CD14-positive monocyte (primary cell): Measurements from ENCODE around the gene BRD2. TPM values are rescaled to one million over a fixed set of nuclear protein-coding genes. Genes with fewer than 3 reads are reported as not detected.
"Not testable (repeated sequence)": the region's sequence is repeated elsewhere in the genome, so short reads cannot be mapped to it uniquely, and the experiment has no call there.

Source experiments
- DNase-seq, 3 donors: peaks; one replicate each; pipeline ENCODE4 v3.0.0-alpha.2; 2011 to 2022
- H2AFZ ChIP-seq: 2 replicates; pipeline ENCODE4 v1.6.0; 2012; ENCODE audit warnings: mild to moderate bottlenecking, low read depth, low read length, inconsistent platforms; ENCODE audit not compliant: insufficient read depth, poor library complexity, severe bottlenecking
- H3K27ac ChIP-seq, 2 donors: 1 replicate in 1 of 2; 2 replicates in 1 of 2; pipeline ENCODE4 v1.5.1; 2012 to 2013; ENCODE audit warnings: low read length in 2 of 2, control low read depth in 1 of 2, inconsistent platforms in 1 of 2, low read depth in 1 of 2, mild to moderate bottlenecking in 1 of 2
- H3K27me3 ChIP-seq, 2 donors: one replicate each; pipeline versions ENCODE4 v1.6.0 to v1.6.1; 2011 to 2013; ENCODE audit warnings: low read length in 2 of 2; ENCODE audit not compliant: control insufficient read depth in 2 of 2, insufficient read depth in 2 of 2
- H3K36me3 ChIP-seq, 2 donors: replicated peaks in 1 of 2; 1 replicate in 1 of 2; 2 replicates in 1 of 2; pipeline versions ENCODE4 v1.5.1 to v1.6.1; 2012 to 2013; ENCODE audit warnings: low read length in 2 of 2, control low read depth in 1 of 2, inconsistent platforms in 1 of 2, mild to moderate bottlenecking in 1 of 2; ENCODE audit not compliant: insufficient read depth in 2 of 2, control insufficient read depth in 1 of 2
- H3K4me1 ChIP-seq, 2 donors: 1 replicate in 1 of 2; 2 replicates in 1 of 2; pipeline versions ENCODE4 v1.5.1 to v1.6.1; 2012 to 2013; ENCODE audit warnings: low read length in 2 of 2, control low read depth in 1 of 2, inconsistent platforms in 1 of 2, mild to moderate bottlenecking in 1 of 2, moderate library complexity in 1 of 2; ENCODE audit not compliant: insufficient read depth in 2 of 2, control insufficient read depth in 1 of 2
- H3K4me2 ChIP-seq: replicated peaks from 2 replicates; pipeline ENCODE3; 2012; ENCODE audit warnings: low read length, moderate library complexity, mild to moderate bottlenecking; ENCODE audit not compliant: poor library complexity, severe bottlenecking; ENCODE audit errors: extremely low read depth
- H3K4me3 ChIP-seq, 3 experiments: fragments of 200-600 bp in 1 of 3; sonication (generic) in 1 of 3; replicated peaks in 1 of 3; 1 replicate in 2 of 3; 2 replicates in 1 of 3; pipeline ENCODE4 v1.5.1; 2011 to 2013; ENCODE audit warnings: low read length in 3 of 3, mild to moderate bottlenecking in 3 of 3, control low read depth in 2 of 3, low read depth in 2 of 3, inconsistent platforms in 1 of 3, moderate library complexity in 1 of 3
- H3K79me2 ChIP-seq: 2 replicates; pipeline ENCODE4 v1.6.0; 2012; ENCODE audit warnings: mild to moderate bottlenecking, control low read depth, inconsistent platforms, low read length, moderate library complexity; ENCODE audit not compliant: insufficient read depth
- H3K9ac ChIP-seq: 2 replicates; pipeline ENCODE4 v1.6.0; 2017; ENCODE audit warnings: low read length, mild to moderate bottlenecking; ENCODE audit not compliant: insufficient read depth, poor library complexity, severe bottlenecking
- H3K9me3 ChIP-seq, 2 donors: replicated peaks in 1 of 2; 1 replicate in 1 of 2; 2 replicates in 1 of 2; pipeline versions ENCODE4 v1.5.1 to v1.6.1; 2012 to 2013; ENCODE audit warnings: low read length in 2 of 2, control low read depth in 1 of 2; ENCODE audit not compliant: control insufficient read depth in 1 of 2, insufficient read depth in 1 of 2
- H4K20me1 ChIP-seq: 2 replicates; pipeline ENCODE4 v1.6.0; 2012; ENCODE audit warnings: mild to moderate bottlenecking, low read length, control low read depth, moderate library complexity; ENCODE audit not compliant: insufficient read depth
- H3K27ac Mint-ChIP-seq, 7 donors: one replicate each; pipeline ENCODE4 v1.8.0; 2020; ENCODE audit warnings: mild to moderate bottlenecking in 7 of 7, mixed read lengths in 7 of 7, moderate library complexity in 6 of 7, inconsistent platforms in 2 of 7
- H3K27me3 Mint-ChIP-seq, 3 donors: one replicate each; pipeline ENCODE4 v1.8.0; 2021 to 2022; ENCODE audit warnings: low read depth in 3 of 3, mild to moderate bottlenecking in 3 of 3, mixed read lengths in 3 of 3, moderate library complexity in 3 of 3, inconsistent platforms in 1 of 3
- H3K36me3 Mint-ChIP-seq, 2 donors: one replicate each; pipeline ENCODE4 v1.8.0; 2020; ENCODE audit warnings: mixed read lengths in 2 of 2, inconsistent platforms in 1 of 2, mild to moderate bottlenecking in 1 of 2
- H3K4me1 Mint-ChIP-seq: one replicate; pipeline ENCODE4 v1.8.0; 2020; ENCODE audit warnings: mild to moderate bottlenecking, mixed read lengths
- H3K4me3 Mint-ChIP-seq, 2 donors: one replicate each; pipeline ENCODE4 v1.8.0; 2020; ENCODE audit warnings: mild to moderate bottlenecking in 2 of 2, mixed read lengths in 2 of 2, moderate library complexity in 1 of 2
- H3K9me3 Mint-ChIP-seq, 7 donors: one replicate each; pipeline ENCODE4 v1.8.0; 2020 to 2022; ENCODE audit warnings: mixed read lengths in 7 of 7, mild to moderate bottlenecking in 6 of 7, moderate library complexity in 6 of 7, inconsistent platforms in 2 of 7
- WGBS: methylation state at CpG from one replicate; pipeline ENCODE4 v1.1.5; 2013; ENCODE audit warnings: missing lambda C conversion rate; ENCODE audit not compliant: insufficient coverage; 5-methylcytosine and 5-hydroxymethylcytosine counted together
- intact Hi-C, 2 donors: fragments of 100-400 bp; cut with micrococcal nuclease; formaldehyde crosslinking; loops; one replicate each; pipeline versions ENCODE4 v1.15.0 to v1.15.1; 2023
- polyA plus RNA-seq, 3 donors: library from polyadenylated mRNA; depleted of rRNA in 1 of 3; unstranded in 2 of 3; stranded (reverse) in 1 of 3; fragments of 300-500 nt in 2 of 3; fragments of >200 nt in 1 of 3; fragmentation: Illumina TruSeq in 2 of 3; gene quantifications; 1 replicate in 2 of 3; 2 replicates in 1 of 3; pipeline ENCODE4 v1.2.3, GENCODE V29; 2012 to 2021
- TF ChIP-seq, protein P1 (sequence below): fragments of 200-600 bp; IDR thresholded peaks from one replicate; pipeline ENCODE4 v1.8.0; 2022; ENCODE audit warnings: antibody characterized with exemption, mild to moderate bottlenecking

BRD2 gene
- polyA plus RNA-seq, 3 donors: 9.6 to 475 (median 21.7) TPM

DNA sequence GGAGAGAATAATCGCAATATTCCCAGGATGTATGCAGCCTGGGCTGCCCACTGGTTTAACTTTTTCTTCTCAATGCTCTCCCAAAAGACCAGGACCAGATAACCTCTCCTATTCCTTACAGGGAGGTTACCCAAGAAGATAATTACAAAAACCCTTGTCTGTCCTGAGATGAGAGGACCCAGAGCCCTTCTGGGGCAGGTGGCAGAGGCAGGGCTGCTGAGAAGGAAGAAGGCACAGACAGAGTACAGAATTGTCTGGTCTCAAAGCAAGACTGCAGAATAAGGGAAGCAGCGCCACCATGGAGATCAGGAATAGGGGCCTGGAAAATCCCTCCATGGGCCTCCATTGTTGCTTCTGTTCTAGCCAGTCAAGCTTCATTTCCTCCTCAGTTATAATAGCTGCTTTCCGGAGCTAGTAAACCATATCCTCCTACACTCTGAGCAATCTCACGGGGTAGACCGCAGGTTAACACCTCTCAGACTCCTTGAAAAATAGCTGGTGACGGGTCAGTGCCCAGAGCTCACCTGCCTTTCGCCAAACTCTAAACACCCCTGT lies 27.1 kb upstream of the BRD2 start:
- Mint-ChIP-seq H3K36me3 (peaks cover 27 to 29% of the 10 kb centered on the region in 2 donors), H3K4me1 (peaks cover 84% of the 10 kb centered on the region), H3K27ac (peak overlapping the region; percentile 98 to 99 (median 99)), H3K4me3 (peak overlapping the region; percentile 94 to 95), H3K9me3 (peaks cover 0 to 1% (median 0%) of the 10 kb centered on the region in 7 donors), H3K27me3 (peaks cover 0 to 4% (median 2%) of the 10 kb centered on the region in 3 donors)
- H3K4me2 ChIP-seq: peak overlapping the region; percentile 78
- peaks cover 89 to 95% of the 10 kb centered on the region in 2 donors for H3K4me1 ChIP-seq
- intact Hi-C loops: no loop called here
- H3K27ac ChIP-seq: peak overlapping the region; percentile 86 to 95
- peak overlapping the region; percentile 67 for H3K9ac ChIP-seq
- peak in 2 of 3 donors; percentile 67 to 79 for DNase-seq
- WGBS: 8% methylated on average over 5 of the region's 7 CpGs
- TF ChIP-seq, protein P1, sequence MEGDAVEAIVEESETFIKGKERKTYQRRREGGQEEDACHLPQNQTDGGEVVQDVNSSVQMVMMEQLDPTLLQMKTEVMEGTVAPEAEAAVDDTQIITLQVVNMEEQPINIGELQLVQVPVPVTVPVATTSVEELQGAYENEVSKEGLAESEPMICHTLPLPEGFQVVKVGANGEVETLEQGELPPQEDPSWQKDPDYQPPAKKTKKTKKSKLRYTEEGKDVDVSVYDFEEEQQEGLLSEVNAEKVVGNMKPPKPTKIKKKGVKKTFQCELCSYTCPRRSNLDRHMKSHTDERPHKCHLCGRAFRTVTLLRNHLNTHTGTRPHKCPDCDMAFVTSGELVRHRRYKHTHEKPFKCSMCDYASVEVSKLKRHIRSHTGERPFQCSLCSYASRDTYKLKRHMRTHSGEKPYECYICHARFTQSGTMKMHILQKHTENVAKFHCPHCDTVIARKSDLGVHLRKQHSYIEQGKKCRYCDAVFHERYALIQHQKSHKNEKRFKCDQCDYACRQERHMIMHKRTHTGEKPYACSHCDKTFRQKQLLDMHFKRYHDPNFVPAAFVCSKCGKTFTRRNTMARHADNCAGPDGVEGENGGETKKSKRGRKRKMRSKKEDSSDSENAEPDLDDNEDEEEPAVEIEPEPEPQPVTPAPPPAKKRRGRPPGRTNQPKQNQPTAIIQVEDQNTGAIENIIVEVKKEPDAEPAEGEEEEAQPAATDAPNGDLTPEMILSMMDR: no peak
- H2AFZ ChIP-seq: peak overlapping the region; percentile 66
- H3K4me3 ChIP-seq: peak overlapping the region; percentile 83 to 97 (median 96)
- peaks cover 5% of the 10 kb centered on the region for H4K20me1 ChIP-seq
- peaks cover 54% of the 10 kb centered on the region for H3K79me2 ChIP-seq
- H3K9me3 ChIP-seq: no peaks in the 10 kb centered on the region
- no peaks in the 10 kb centered on the region for H3K27me3 ChIP-seq
- peaks cover 11 to 13% of the 10 kb centered on the region in 2 donors for H3K36me3 ChIP-seq

DNA sequence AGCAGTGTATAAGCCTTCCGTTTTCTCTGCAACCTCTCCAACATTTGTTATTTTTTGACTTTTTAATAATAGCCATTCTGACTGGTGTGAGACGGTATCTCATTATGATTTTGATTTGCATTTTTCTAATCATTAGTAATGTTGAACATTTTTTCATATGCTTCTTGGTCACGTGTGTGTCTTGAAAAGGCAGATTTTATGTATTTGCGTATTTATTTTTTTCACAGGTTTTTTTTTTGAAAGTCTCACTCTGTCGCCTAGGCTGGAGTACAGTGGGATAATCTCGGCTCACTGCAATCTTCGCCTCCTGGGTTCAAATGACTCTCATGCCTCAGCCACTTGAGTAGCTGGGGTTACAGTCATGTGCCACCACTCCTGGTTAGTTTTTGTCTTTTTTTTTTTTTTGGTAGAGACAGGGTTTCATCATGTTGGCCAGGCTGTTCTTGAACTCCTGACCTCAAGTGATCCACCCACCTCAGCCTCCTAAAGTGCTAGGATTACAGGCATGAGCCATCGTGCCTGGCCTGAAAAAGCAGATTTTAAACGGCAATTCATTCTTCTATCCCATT lies 25.8 kb upstream of the BRD2 start:
- H3K9me3 Mint-ChIP-seq, H3K9ac ChIP-seq, H3K9me3 ChIP-seq, intact Hi-C loops, H3K27me3 ChIP-seq, H2AFZ ChIP-seq, DNase-seq, H3K27me3 Mint-ChIP-seq, H4K20me1 ChIP-seq: not testable (repeated sequence)
- H3K4me1 Mint-ChIP-seq: peaks cover 84% of the 10 kb centered on the region
- peaks cover 16 to 18% of the 10 kb centered on the region in 2 donors for H3K36me3 Mint-ChIP-seq
- Histone ChIP-seq H3K4me2 (peak overlapping the region; percentile 81), H3K4me1 (peaks cover 86 to 95% of the 10 kb centered on the region in 2 donors), H3K4me3 (peak overlapping the region in 1 of 3 experiments; percentile 78), H3K27ac (peak overlapping the region; percentile 89 to 92), H3K79me2 (peaks cover 67% of the 10 kb centered on the region), H3K36me3 (peaks cover 8 to 11% of the 10 kb centered on the region in 2 donors)
- 40% methylated on average over 1 of the region's 9 CpGs for WGBS
- H3K4me3 Mint-ChIP-seq: peak overlapping the region; percentile 86 to 97
- H3K27ac Mint-ChIP-seq: peak overlapping the region; percentile 98 to 100 (median 99)
